Naive B cell (primary cell): ENCODE measurements around the gene KCNMB2. TPM values are rescaled to one million over a fixed set of nuclear protein-coding genes. Genes with fewer than 3 reads are reported as not detected.

ENCODE experiments used
- ATAC-seq, 2 donors: fragments of 150-1000 bp; cut with Tn5 transposase; 2 replicates each; pipeline ENCODE4 v1.10.0; 2021; ENCODE audit warnings: low read depth in 2 of 2, mild to moderate bottlenecking in 2 of 2, moderate library complexity in 2 of 2
- DNase-seq: peaks from one replicate; pipeline ENCODE4 v3.0.0; 2022
- H3K27ac Mint-ChIP-seq, 6 donors: one replicate each; pipeline ENCODE4 v1.8.0; 2020 to 2022; ENCODE audit warnings: mild to moderate bottlenecking in 6 of 6, mixed read lengths in 6 of 6, moderate library complexity in 5 of 6, inconsistent platforms in 2 of 6
- H3K27me3 Mint-ChIP-seq, 3 donors: one replicate each; pipeline ENCODE4 v1.8.0; 2021 to 2022; ENCODE audit warnings: mixed read lengths in 3 of 3, mild to moderate bottlenecking in 1 of 3
- H3K36me3 Mint-ChIP-seq, 2 donors: one replicate each; pipeline ENCODE4 v1.8.0; 2020 to 2022; ENCODE audit warnings: mixed read lengths in 2 of 2, inconsistent platforms in 1 of 2, mild to moderate bottlenecking in 1 of 2
- H3K4me1 Mint-ChIP-seq, 3 donors: one replicate each; pipeline ENCODE4 v1.8.0; 2020 to 2022; ENCODE audit warnings: mixed read lengths in 3 of 3, inconsistent platforms in 1 of 3, mild to moderate bottlenecking in 1 of 3, moderate library complexity in 1 of 3
- H3K4me3 Mint-ChIP-seq, 8 donors: one replicate each; pipeline ENCODE4 v1.8.0; 2020 to 2022; ENCODE audit warnings: mild to moderate bottlenecking in 8 of 8, mixed read lengths in 8 of 8, moderate library complexity in 8 of 8, inconsistent platforms in 2 of 8
- H3K9me3 Mint-ChIP-seq, 7 donors: one replicate each; pipeline ENCODE4 v1.8.0; 2020 to 2022; ENCODE audit warnings: mixed read lengths in 7 of 7, mild to moderate bottlenecking in 5 of 7, inconsistent platforms in 2 of 7, moderate library complexity in 1 of 7
- polyA plus RNA-seq, 6 donors: library from polyadenylated mRNA; unstranded; fragments of 300-500 nt; fragmentation: Illumina TruSeq; gene quantifications; one replicate each; pipeline ENCODE4 v1.2.3, GENCODE V29; 2021; ENCODE audit warnings: low read depth in 6 of 6

The KCNMB2 gene
- polyA plus RNA-seq, 6 donors from 2014 or later, result not detected

DNA sequence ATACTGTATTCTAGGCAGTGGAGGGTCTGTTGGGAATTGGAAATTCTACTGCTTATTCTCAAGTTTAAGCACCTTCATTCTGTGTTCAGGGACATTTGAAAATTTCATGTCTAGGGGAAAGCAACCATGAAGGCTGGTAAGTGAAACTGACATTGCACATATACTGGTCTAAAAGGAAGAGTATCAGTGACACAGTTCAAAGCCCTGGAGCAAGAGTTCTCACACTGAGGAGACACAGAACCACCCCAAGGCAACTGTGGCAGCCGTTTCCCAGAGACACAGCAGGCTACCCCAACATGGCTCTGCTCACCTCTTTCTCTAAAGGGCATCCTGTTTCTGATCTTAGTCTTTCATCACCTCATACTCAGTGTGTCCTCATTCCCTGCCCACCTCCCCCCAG lies 67.5 kb downstream of the KCNMB2 start:
- Mint-ChIP-seq H3K27ac (no peak overlapping the region), H3K4me3 (no peak overlapping the region), H3K27me3 (peaks cover 0 to 16% (median 0%) of the 10 kb centered on the region in 3 donors), H3K36me3 (no peaks in the 10 kb centered on the region), H3K4me1 (no peaks in the 10 kb centered on the region), H3K9me3 (peaks cover 0 to 4% (median 3%) of the 10 kb centered on the region in 7 donors)
- ATAC-seq (no peak), DNase-seq (no peak)

DNA sequence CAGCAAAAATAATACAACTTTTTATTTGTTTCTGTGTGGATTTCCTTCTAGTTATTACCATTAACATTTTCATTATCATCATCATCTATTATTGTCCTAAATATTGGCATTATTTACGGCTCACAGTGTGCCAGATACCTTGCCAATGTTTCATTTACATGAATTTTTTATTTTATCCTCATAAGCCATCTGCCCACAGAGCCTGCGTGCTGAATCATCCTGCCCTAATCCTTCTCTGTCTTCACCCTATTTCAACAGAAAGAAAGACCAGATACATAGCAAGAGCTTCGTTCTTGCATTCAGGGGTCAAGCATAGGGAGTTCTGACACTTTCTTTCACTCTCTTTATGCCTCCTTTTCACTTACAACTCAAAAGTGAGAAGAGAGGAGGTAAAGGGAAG lies 82.0 kb downstream of the KCNMB2 start:
- no peak for ATAC-seq
- peaks cover 0 to 4% (median 0%) of the 10 kb centered on the region in 3 donors for H3K4me1 Mint-ChIP-seq
- no peaks in the 10 kb centered on the region for H3K36me3 Mint-ChIP-seq
- no peak overlapping the region for H3K27ac Mint-ChIP-seq
- no peak overlapping the region for H3K4me3 Mint-ChIP-seq
- H3K9me3 Mint-ChIP-seq, result peaks cover 0 to 5% (median 0%) of the 10 kb centered on the region in 7 donors
- no peak for DNase-seq
- peaks cover 0 to 4% (median 0%) of the 10 kb centered on the region in 3 donors for H3K27me3 Mint-ChIP-seq

DNA sequence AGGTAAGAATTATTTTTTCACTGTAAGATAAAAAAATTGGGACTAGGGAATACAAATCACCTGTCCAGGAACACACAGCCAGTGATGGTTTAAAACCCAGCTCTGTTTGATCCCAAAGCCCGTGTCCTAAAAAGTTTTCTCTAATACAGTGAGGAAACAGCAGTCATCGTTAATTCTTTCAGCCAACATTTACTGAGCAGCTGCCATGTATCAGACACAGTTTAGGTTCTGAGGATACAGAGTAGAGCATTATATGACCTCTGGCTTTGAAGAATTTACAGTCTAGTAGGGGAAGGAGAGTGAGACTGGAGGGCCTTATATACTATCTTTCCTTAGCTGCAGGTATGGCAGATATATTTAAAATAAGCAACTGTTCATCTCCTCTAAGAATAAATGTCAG lies 82.7 kb downstream of the KCNMB2 start:
- ATAC-seq (no peak), DNase-seq (no peak)
- no peaks in the 10 kb centered on the region for H3K27me3 Mint-ChIP-seq
- peaks cover 0 to 4% (median 0%) of the 10 kb centered on the region in 3 donors for H3K4me1 Mint-ChIP-seq
- H3K9me3 Mint-ChIP-seq, result peaks cover 0 to 1% (median 0%) of the 10 kb centered on the region in 7 donors
- no peak overlapping the region for H3K4me3 Mint-ChIP-seq
- H3K36me3 Mint-ChIP-seq, result no peaks in the 10 kb centered on the region
- no peak overlapping the region for H3K27ac Mint-ChIP-seq

DNA sequence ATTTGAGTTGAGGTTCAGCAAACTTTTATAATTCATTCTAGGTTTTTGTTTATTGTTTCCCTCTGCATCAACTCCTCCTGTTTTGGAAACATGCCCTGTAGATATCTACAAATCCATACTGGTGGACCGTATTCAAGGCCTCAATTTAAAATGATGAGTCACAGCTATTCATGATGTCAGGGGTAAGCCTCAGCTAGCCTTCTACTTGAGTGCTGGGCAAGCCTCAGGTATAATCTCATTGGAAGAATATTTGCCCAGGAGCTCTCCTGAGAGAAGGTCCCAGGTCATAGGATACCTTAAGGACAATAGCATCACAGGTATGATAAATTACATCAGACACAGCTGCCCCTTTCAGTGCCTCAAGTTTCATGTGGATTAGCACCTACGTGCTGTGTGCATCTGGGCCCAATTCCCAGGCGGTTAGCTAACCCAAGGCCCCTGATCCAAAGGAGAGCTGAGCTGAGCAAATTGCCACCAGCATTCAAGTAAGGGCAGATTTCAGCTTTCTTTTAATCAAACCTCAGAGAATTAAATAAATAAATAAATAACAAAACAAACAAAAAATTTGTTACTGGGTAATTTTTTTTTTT lies 87.5 kb downstream of the KCNMB2 start:
- Mint-ChIP-seq H3K9me3 (peaks cover 0 to 2% (median 0%) of the 10 kb centered on the region in 7 donors), H3K4me3 (no peak overlapping the region), H3K36me3 (no peaks in the 10 kb centered on the region), H3K27me3 (no peaks in the 10 kb centered on the region), H3K4me1 (no peaks in the 10 kb centered on the region), H3K27ac (no peak overlapping the region)
- ATAC-seq, result no peak
- no peak for DNase-seq

DNA sequence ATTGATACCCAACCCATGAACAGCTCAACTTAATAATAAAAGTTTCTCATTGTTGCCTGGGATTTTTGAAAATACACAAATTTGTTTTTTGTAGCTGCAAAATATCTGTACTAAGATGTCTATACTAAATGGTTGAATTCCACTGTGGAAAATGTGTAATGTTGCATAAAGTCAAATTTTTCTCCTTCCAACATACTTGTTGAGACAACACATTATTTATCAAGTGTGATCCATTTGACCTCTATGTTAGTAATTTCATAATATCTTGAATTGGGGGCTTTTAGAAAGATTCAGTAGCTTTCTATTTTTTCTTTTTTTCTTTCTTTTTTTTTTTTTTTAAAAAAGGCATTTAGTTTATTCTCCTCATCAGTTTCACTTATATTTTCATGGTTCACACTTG lies 88.0 kb downstream of the KCNMB2 start:
- Mint-ChIP-seq H3K4me3 (no peak overlapping the region), H3K27me3 (no peaks in the 10 kb centered on the region), H3K9me3 (peaks cover 0 to 2% (median 0%) of the 10 kb centered on the region in 7 donors), H3K36me3 (no peaks in the 10 kb centered on the region), H3K27ac (no peak overlapping the region), H3K4me1 (no peaks in the 10 kb centered on the region)
- ATAC-seq (no peak), DNase-seq (no peak)

DNA sequence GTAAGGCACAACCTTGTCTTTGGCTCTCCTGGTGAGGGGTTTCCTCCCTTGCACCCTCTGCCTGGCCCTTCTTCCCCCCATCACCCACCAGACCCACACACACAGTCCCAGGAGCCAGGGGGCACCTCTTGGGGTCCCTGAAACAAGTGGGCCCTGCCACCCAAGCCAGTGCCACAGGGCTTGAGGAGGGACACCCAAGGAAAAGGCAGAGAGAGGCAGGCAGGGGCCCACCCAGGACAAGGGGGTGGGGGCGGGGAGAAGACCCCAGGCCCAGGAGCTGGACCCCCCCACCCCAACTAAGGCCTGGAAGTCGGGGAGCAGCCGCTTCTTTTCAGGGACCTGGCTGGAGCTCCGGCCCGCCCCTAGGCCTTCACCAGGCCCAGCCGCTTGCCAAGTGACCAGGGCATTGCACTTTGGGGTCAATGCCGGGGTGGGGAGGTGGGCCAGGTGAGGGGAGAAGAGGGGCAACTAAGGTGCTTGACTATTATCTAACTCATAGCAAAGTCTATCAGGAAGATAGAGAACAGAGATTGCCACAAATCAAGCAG lies 88.9 kb downstream of the KCNMB2 start:
- Mint-ChIP-seq H3K36me3 (no peaks in the 10 kb centered on the region), H3K4me3 (no peak overlapping the region), H3K27me3 (no peaks in the 10 kb centered on the region), H3K27ac (no peak overlapping the region), H3K9me3 (peaks cover 0 to 2% (median 0%) of the 10 kb centered on the region in 7 donors), H3K4me1 (no peaks in the 10 kb centered on the region)
- no peak for DNase-seq
- ATAC-seq, result no peak

DNA sequence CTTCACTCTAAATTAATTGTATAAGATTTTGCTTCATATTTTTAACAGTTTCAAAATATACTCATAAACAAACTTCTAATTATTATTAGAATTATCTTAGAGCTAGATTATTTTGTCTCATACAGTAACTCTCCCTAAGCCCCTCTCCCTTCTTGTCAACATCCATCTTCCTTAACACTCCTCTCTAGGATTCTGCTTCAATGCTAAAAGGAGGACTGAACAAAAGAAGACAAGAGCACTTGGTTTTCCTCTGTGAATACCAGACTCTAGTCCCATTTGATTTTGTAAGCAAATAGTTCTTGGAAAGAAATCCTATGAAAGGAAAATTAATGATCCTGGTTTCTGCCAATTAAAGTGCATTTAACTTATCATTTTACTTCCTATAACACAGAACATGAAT lies 91.8 kb downstream of the KCNMB2 start:
- Mint-ChIP-seq H3K9me3 (peaks cover 0 to 7% (median 3%) of the 10 kb centered on the region in 7 donors), H3K27me3 (no peaks in the 10 kb centered on the region), H3K36me3 (no peaks in the 10 kb centered on the region), H3K27ac (no peak overlapping the region), H3K4me1 (no peaks in the 10 kb centered on the region), H3K4me3 (no peak overlapping the region)
- no peak for ATAC-seq
- DNase-seq, result no peak

DNA sequence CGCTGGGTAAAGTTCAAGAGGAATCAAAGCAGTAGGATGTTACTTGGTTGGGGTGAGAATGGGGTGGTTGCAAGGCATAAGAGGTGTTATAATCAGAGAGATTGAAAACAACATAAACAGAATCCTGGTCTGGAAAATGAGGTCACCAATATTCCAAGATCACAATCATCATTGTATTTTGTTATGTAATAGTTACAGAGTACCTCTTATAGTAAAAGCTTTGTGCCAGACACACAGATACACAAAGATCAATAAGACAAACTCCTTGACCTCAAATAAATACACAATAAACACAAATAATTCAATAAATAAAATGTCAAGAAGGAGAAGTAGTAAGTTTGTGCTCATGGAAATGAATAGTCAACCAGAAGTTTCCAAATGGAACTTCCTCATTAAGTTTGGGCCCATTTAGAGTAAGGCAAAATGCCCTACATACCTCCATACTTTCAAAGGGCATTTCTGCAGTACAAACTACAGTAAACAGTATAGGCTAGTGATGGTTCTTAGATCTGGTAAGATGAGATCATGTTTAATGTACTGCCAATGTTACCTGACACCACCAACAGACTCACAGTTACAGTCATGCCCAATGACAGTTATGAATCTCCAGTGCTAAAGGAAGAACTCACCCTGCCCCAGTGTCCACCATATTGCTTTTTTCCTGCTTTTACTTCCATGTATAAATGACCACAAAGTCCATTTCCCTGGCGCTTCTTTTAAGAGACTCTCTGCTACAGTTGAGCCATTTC lies 93.4 kb downstream of the KCNMB2 start:
- peaks cover 0 to 7% of the 10 kb centered on the region in 2 donors for H3K36me3 Mint-ChIP-seq
- peaks cover 0 to 12% (median 8%) of the 10 kb centered on the region in 7 donors for H3K9me3 Mint-ChIP-seq
- no peak overlapping the region for H3K27ac Mint-ChIP-seq
- ATAC-seq (no peak), DNase-seq (no peak)
- H3K27me3 Mint-ChIP-seq, result no peaks in the 10 kb centered on the region
- no peaks in the 10 kb centered on the region for H3K4me1 Mint-ChIP-seq
- no peak overlapping the region for H3K4me3 Mint-ChIP-seq

DNA sequence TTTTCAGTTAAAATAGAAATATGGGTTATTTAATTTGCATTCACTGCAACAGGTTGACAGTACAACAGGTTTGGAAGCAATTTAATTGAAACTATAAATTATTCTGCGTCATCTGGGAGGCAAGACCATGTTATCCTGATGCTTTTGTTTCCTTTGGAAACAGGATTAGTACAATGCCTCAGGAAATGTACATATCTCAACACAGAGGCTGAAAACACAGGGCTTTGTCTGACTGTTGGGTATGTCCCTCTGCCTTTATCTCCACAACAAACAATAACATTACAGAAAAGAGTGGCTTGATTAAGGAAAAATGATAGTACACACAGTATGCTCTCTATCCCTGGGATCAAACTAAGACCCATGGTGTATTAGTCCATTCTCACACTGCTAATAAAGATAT lies 95.7 kb downstream of the KCNMB2 start:
- Mint-ChIP-seq H3K4me1 (no peaks in the 10 kb centered on the region), H3K9me3 (peaks cover 4 to 13% (median 12%) of the 10 kb centered on the region in 7 donors), H3K27me3 (peaks cover 0 to 5% (median 0%) of the 10 kb centered on the region in 3 donors), H3K36me3 (peaks cover 0 to 7% of the 10 kb centered on the region in 2 donors), H3K27ac (no peak overlapping the region), H3K4me3 (no peak overlapping the region)
- DNase-seq (no peak), ATAC-seq (no peak)

DNA sequence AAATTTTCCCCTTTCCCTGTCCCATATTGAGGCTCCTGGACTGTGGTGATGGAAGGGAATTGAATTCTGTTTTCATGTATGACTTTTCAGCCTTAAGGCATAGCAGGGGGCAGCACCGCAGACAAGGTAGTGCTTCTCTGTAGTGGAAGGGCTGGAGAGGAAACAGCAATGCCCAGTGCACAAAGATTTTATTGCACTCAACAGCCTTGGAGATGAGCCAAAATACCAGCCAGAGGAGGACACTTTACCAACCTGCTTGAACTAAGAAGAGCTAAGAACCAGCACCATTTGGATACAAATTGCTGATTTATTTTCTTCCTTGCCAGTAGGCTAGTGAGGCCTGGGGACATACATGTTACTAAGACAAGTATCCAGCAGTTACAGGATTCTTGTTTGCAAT lies 98.7 kb downstream of the KCNMB2 start:
- Mint-ChIP-seq H3K27me3 (peaks cover 0 to 12% (median 0%) of the 10 kb centered on the region in 3 donors), H3K4me1 (no peaks in the 10 kb centered on the region), H3K4me3 (no peak overlapping the region), H3K9me3 (peaks cover 5 to 19% (median 12%) of the 10 kb centered on the region in 7 donors), H3K36me3 (peaks cover 0 to 7% of the 10 kb centered on the region in 2 donors), H3K27ac (no peak overlapping the region)
- ATAC-seq (no peak), DNase-seq (no peak)

DNA sequence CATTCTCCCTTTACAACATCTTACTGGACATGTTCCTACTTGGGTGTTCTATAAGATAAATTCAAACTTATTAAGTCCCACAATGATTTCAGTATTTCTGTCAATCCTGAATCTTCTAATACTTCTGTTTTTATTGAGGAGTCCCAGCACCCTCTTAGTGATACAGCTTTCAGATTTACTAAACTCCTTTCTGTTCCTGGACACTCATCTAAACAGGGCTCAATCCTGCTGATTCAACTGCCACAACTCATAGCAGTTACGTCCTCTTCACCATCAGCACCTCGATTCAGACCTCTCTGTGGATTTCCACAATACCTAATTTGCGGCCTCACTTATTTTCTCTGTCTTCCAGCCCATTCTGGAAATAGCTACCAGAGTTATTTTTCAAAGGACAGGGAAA lies 101.6 kb downstream of the KCNMB2 start:
- peaks cover 0 to 12% (median 0%) of the 10 kb centered on the region in 3 donors for H3K27me3 Mint-ChIP-seq
- peaks cover 5 to 17% (median 13%) of the 10 kb centered on the region in 7 donors for H3K9me3 Mint-ChIP-seq
- DNase-seq (no peak), ATAC-seq (no peak)
- H3K36me3 Mint-ChIP-seq, result peaks cover 0 to 7% of the 10 kb centered on the region in 2 donors
- H3K4me1 Mint-ChIP-seq, result no peaks in the 10 kb centered on the region
- H3K27ac Mint-ChIP-seq, result no peak overlapping the region
- H3K4me3 Mint-ChIP-seq, result no peak overlapping the region

DNA sequence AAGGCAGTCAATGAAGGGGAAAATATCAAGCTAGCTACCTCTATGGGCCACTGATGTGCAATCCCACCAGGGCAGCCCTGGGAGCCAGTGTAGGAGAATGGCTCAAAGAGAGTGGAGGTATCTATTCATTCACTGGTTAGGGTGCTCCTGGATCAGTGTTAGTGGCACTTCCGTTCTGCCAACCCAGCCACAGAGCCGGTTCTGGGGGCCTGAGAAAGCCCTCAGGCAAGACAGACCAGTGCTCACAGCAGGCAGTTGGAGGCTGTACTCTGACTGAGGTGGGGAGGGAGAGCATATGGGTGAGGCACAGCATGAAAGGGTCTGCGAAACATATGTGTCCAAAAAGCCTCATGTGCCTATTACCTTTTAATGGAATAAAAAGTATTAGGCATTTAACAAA lies 109.3 kb downstream of the KCNMB2 start:
- no peak for ATAC-seq
- no peak for DNase-seq
- no peak overlapping the region for H3K27ac Mint-ChIP-seq
- H3K36me3 Mint-ChIP-seq, result no peaks in the 10 kb centered on the region
- no peak overlapping the region for H3K4me3 Mint-ChIP-seq
- peaks cover 0 to 6% (median 0%) of the 10 kb centered on the region in 3 donors for H3K27me3 Mint-ChIP-seq
- H3K4me1 Mint-ChIP-seq, result no peaks in the 10 kb centered on the region
- peaks cover 0 to 9% (median 6%) of the 10 kb centered on the region in 7 donors for H3K9me3 Mint-ChIP-seq

DNA sequence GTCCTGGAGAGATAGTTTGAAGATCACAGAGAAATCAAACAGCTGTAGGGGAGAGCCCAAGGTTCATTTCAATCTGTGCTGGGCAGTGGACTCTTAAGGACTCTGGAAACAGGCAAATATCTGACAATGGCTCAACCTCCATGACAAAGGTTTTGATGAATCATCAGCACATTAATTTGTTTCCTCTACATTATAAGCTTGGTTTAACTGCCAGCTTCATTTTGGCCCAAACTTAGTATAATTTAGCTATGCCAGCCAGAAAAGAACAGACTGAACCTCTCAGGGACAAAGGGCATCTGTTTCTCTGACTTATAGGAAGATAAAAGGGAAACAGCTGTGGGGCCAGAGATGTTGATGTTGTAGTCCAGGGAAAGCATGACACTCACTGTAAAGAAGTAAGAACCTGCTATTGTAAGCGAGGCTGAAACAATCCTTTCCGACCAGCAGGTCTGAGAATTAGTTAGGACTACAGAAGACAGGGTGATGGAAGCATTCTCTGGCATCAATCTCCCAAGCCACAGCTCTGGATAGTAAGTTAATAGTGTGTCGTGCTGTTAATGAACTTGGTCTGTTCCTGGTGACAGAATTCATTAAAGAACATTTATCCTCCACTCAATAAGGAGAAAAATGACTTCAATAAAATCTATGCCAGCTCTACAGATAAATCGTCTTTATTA lies 110.1 kb downstream of the KCNMB2 start:
- Mint-ChIP-seq H3K9me3 (peaks cover 0 to 17% (median 8%) of the 10 kb centered on the region in 7 donors), H3K27me3 (peaks cover 0 to 6% (median 0%) of the 10 kb centered on the region in 3 donors), H3K27ac (no peak overlapping the region), H3K36me3 (no peaks in the 10 kb centered on the region), H3K4me1 (no peaks in the 10 kb centered on the region), H3K4me3 (no peak overlapping the region)
- ATAC-seq (no peak), DNase-seq (no peak)
